Panc1 (cell line): Measurements from ENCODE around the gene FAM107B. TPM values are rescaled to one million over a fixed set of nuclear protein-coding genes. Genes with fewer than 3 reads are reported as not detected.

ENCODE experiments used
- ATAC-seq: fragments of 200-7000 bp; cut with Tn5 transposase; 2 replicates; pipeline ENCODE4 v1.9.1; 2020; ENCODE audit warnings: mild to moderate bottlenecking, moderate library complexity
- BruUV-seq: library from RNA; stranded (reverse); fragments of 400-500 nt; replicated peaks from 2 replicates; lab custom pipeline; 2021; lab: Mats Ljungman, UMichigan
- CTCF ChIA-PET: fragments of 300-600 bp; sonication (Branson Sonifier 250); formaldehyde crosslinking; loops from one replicate; lab custom pipeline; 2022; ENCODE audit warnings: antibody characterized with exemption; lab: Charles Lee
- POLR2A ChIA-PET: fragments of 300-600 bp; sonication (Branson Sonifier 250); formaldehyde crosslinking; loops from one replicate; lab custom pipeline; 2022; ENCODE audit warnings: antibody characterized with exemption; lab: Charles Lee
- DNase-seq: peaks from one replicate; pipeline ENCODE4 v3.0.0-alpha.2; 2010; ENCODE audit warnings: low read depth, low spot score
- H3K27ac ChIP-seq: 2 replicates; pipeline ENCODE4 v1.5.1; 2011; ENCODE audit warnings: mild to moderate bottlenecking, low read length, inconsistent platforms
- H3K27me3 ChIP-seq: fragments of 200-500 bp; sonication (Bioruptor generic); 2 replicates; pipeline ENCODE4 v1.6.0; 2014; ENCODE audit warnings: low read length, inconsistent platforms; ENCODE audit not compliant: control insufficient read depth, insufficient read depth
- H3K36me3 ChIP-seq: fragments of 200-500 bp; sonication (Bioruptor generic); 2 replicates; pipeline ENCODE4 v1.5.1; 2014; ENCODE audit warnings: inconsistent platforms, mild to moderate bottlenecking, low read length, moderate library complexity; ENCODE audit not compliant: control insufficient read depth, insufficient read depth
- H3K4me1 ChIP-seq: 2 replicates; pipeline ENCODE4 v1.5.1; 2011; ENCODE audit warnings: inconsistent platforms, mild to moderate bottlenecking, low read length, moderate library complexity; ENCODE audit not compliant: control insufficient read depth, insufficient read depth
- H3K4me3 ChIP-seq, 2 experiments: 2 replicates each; pipeline ENCODE4 v1.5.1; 2011 to 2012; ENCODE audit warnings: low read depth in 2 of 2, low read length in 2 of 2, mild to moderate bottlenecking in 2 of 2, inconsistent platforms in 1 of 2, moderate library complexity in 1 of 2
- H3K9me3 ChIP-seq: fragments of 200-500 bp; sonication (Bioruptor generic); 2 replicates; pipeline ENCODE4 v1.5.1; 2014; ENCODE audit warnings: low read depth, mild to moderate bottlenecking, inconsistent platforms, low read length, moderate library complexity; ENCODE audit not compliant: control insufficient read depth, insufficient read depth
- POLR2AphosphoS5 ChIP-seq: IDR thresholded peaks from 2 replicates; pipeline ENCODE4 v1.6.1; 2012; ENCODE audit warnings: mild to moderate bottlenecking, low read depth, low read length, moderate library complexity
- SIN3A ChIP-seq: IDR thresholded peaks from 2 replicates; pipeline ENCODE4 v1.6.1; 2012; ENCODE audit warnings: low read depth, mild to moderate bottlenecking, low read length, moderate library complexity, borderline replicate concordance; ENCODE audit not compliant: insufficient read depth
- TCF7L2 ChIP-seq: IDR thresholded peaks from 2 replicates; pipeline ENCODE4 v1.6.1; 2011; ENCODE audit warnings: mild to moderate bottlenecking, low read depth, low read length, inconsistent platforms
- in situ Hi-C: cut with HindIII; loops from 2 replicates; pipeline ENCODE4 v1.10.0; 2016; ENCODE audit warnings: low sequenced_read_pairs, low pct_unique_long_range_greater_than_20kb
- intact Hi-C: fragments of 100-400 bp; cut with micrococcal nuclease; formaldehyde crosslinking; loops from one replicate; pipeline ENCODE4 v1.10.0; 2022; ENCODE audit not compliant: unreplicated experiment
- total RNA-seq: library from RNA; stranded (reverse); gene quantifications from one replicate; pipeline ENCODE4 v1.2.1, GENCODE V29; 2021; ENCODE audit not compliant: unreplicated experiment
- TF ChIP-seq, protein P1 (sequence below): fragments of 450-650 bp; IDR thresholded peaks from 2 replicates; pipeline ENCODE4 v1.5.1; 2017; ENCODE audit warnings: mild to moderate bottlenecking
- TF ChIP-seq, protein P2 (sequence below), 2 experiments: IDR thresholded peaks; 2 replicates each; pipeline ENCODE4 v1.6.1; 2011 to 2012; ENCODE audit warnings: low read depth in 2 of 2, control low read depth in 1 of 2, low read length in 1 of 2, mild to moderate bottlenecking in 1 of 2, moderate library complexity in 1 of 2; ENCODE audit not compliant: insufficient read depth in 1 of 2

Gene FAM107B
- total RNA-seq, 1 experiment from 2014 or later: 13.4 TPM

DNA sequence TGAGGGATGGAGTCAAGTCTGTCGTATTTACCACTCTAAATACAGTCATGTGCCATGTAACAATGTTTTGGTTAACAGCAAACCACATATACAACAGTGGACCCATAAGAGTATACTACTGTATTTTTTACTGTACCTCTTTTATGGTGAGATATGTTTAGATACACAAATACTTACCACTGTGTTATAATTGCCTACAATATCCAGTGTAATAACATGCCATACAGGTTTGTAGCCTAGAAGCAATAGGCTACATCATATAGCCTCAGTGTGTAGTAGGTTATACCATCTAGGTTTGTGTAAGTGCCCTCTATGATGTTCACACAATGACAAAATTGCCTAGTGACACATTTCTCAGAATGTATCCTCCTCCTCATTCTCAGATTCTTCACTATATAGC lies 110.4 kb downstream of the FAM107B start:
- no TSS peak for BruUV-seq
- H3K4me3 ChIP-seq: no peak overlapping the region
- H3K9me3 ChIP-seq: no peaks in the 10 kb centered on the region
- DNase-seq: no peak
- TF ChIP-seq TCF7L2 (no peak), SIN3A (no peak), POLR2AphosphoS5 (no peak)
- TF ChIP-seq, protein P1, sequence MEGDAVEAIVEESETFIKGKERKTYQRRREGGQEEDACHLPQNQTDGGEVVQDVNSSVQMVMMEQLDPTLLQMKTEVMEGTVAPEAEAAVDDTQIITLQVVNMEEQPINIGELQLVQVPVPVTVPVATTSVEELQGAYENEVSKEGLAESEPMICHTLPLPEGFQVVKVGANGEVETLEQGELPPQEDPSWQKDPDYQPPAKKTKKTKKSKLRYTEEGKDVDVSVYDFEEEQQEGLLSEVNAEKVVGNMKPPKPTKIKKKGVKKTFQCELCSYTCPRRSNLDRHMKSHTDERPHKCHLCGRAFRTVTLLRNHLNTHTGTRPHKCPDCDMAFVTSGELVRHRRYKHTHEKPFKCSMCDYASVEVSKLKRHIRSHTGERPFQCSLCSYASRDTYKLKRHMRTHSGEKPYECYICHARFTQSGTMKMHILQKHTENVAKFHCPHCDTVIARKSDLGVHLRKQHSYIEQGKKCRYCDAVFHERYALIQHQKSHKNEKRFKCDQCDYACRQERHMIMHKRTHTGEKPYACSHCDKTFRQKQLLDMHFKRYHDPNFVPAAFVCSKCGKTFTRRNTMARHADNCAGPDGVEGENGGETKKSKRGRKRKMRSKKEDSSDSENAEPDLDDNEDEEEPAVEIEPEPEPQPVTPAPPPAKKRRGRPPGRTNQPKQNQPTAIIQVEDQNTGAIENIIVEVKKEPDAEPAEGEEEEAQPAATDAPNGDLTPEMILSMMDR: no peak
- TF ChIP-seq, protein P2, sequence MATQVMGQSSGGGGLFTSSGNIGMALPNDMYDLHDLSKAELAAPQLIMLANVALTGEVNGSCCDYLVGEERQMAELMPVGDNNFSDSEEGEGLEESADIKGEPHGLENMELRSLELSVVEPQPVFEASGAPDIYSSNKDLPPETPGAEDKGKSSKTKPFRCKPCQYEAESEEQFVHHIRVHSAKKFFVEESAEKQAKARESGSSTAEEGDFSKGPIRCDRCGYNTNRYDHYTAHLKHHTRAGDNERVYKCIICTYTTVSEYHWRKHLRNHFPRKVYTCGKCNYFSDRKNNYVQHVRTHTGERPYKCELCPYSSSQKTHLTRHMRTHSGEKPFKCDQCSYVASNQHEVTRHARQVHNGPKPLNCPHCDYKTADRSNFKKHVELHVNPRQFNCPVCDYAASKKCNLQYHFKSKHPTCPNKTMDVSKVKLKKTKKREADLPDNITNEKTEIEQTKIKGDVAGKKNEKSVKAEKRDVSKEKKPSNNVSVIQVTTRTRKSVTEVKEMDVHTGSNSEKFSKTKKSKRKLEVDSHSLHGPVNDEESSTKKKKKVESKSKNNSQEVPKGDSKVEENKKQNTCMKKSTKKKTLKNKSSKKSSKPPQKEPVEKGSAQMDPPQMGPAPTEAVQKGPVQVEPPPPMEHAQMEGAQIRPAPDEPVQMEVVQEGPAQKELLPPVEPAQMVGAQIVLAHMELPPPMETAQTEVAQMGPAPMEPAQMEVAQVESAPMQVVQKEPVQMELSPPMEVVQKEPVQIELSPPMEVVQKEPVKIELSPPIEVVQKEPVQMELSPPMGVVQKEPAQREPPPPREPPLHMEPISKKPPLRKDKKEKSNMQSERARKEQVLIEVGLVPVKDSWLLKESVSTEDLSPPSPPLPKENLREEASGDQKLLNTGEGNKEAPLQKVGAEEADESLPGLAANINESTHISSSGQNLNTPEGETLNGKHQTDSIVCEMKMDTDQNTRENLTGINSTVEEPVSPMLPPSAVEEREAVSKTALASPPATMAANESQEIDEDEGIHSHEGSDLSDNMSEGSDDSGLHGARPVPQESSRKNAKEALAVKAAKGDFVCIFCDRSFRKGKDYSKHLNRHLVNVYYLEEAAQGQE (IDR thresholded peaks at IDR 0.05; ENCODE audit: insufficient read depth in 1 of 2, low read depth in 2 of 2, low read length in 1 of 2): no peak
- no peaks in the 10 kb centered on the region for H3K27me3 ChIP-seq
- POLR2A ChIA-PET: no interaction called here
- no peaks in the 10 kb centered on the region for H3K36me3 ChIP-seq
- H3K27ac ChIP-seq: no peak overlapping the region
- intact Hi-C loops: no loop called here
- CTCF ChIA-PET: no interaction called here
- no peak for ATAC-seq
- in situ Hi-C loops: no loop called here
- no peaks in the 10 kb centered on the region for H3K4me1 ChIP-seq

DNA sequence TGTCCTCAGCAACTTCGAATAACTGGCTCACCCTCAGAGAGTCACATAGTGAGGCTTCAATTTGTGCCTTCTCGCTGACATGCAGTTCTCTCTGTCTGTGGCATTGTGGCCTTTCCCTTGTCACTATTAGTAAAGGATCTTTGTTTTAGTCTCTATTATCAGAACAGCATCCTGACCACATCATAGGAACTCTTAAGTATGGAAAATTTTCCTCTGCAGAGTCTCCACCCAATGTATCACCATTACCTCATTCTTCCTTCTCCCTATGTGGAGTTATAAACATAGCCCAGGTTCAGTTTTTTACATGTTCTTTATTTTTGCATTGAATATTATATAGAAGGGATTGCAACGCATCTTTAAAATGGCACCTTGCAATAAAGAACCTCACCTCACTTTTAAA lies 112.9 kb downstream of the FAM107B start:
- H3K27ac ChIP-seq: no peak overlapping the region
- TF ChIP-seq TCF7L2: no peak
- TF ChIP-seq, protein P1: no peak
- TF ChIP-seq SIN3A: no peak
- no peak for TF ChIP-seq POLR2AphosphoS5
- TF ChIP-seq, protein P2 (IDR thresholded peaks at IDR 0.05; ENCODE audit: insufficient read depth in 1 of 2, low read depth in 2 of 2, low read length in 1 of 2): no peak
- in situ Hi-C loops: no loop called here
- no peaks in the 10 kb centered on the region for H3K9me3 ChIP-seq
- no peaks in the 10 kb centered on the region for H3K36me3 ChIP-seq
- POLR2A ChIA-PET: no interaction called here
- H3K4me1 ChIP-seq: no peaks in the 10 kb centered on the region
- CTCF ChIA-PET: no interaction called here
- no peak overlapping the region for H3K4me3 ChIP-seq
- no peaks in the 10 kb centered on the region for H3K27me3 ChIP-seq
- intact Hi-C loops: no loop called here
- BruUV-seq: no TSS peak
- no peak for ATAC-seq
- DNase-seq: no peak
